Body of pancreas (tissue), 4 donors: ENCODE data around the gene CAMSAP1. TPM values are rescaled to one million over a fixed set of nuclear protein-coding genes. Genes with fewer than 3 reads are reported as not detected.

Experiments used
- ATAC-seq: fragments of 150-250 bp; one replicate; pipeline ENCODE4 v1.9.1; 2016
- DNase-seq, 4 donors: peaks; one replicate each; pipeline ENCODE4 v3.0.0-alpha.2; 2019
- H3K27ac ChIP-seq, 4 donors: fragments of 200-600 bp; sonication (generic); 1 replicate in 3 of 4; 2 replicates in 1 of 4; pipeline versions ENCODE4 v1.5.1 to v1.6.1; 2016 to 2019; ENCODE audit warnings: mild to moderate bottlenecking in 1 of 4, mixed read lengths in 1 of 4, moderate library complexity in 1 of 4
- H3K27me3 ChIP-seq, 2 donors: fragments of 200-600 bp; sonication (generic); one replicate each; pipeline ENCODE4 v1.6.0; 2016; ENCODE audit warnings: mild to moderate bottlenecking in 1 of 2
- H3K36me3 ChIP-seq, 2 donors: fragments of 200-600 bp; sonication (generic); replicated peaks in 1 of 2; 2 replicates each; pipeline ENCODE4 v1.5.1; 2016; ENCODE audit warnings: low read depth in 2 of 2; ENCODE audit not compliant: insufficient read depth in 1 of 2
- H3K4me1 ChIP-seq: fragments of 200-600 bp; sonication (generic); one replicate; pipeline ENCODE4 v1.6.0; 2016
- H3K4me3 ChIP-seq, 2 donors: fragments of 200-600 bp; sonication (generic); 1 replicate in 1 of 2; 2 replicates in 1 of 2; pipeline ENCODE4 v1.5.1; 2016 to 2019
- H3K9me3 ChIP-seq, 3 donors: fragments of 200-600 bp; sonication (generic); 1 replicate in 2 of 3; 2 replicates in 1 of 3; pipeline ENCODE4 v1.5.1; 2016
- POLR2A ChIP-seq, 3 donors: fragments of 450-650 bp; IDR thresholded peaks; one replicate each; pipeline ENCODE4 v1.6.1; 2016; ENCODE audit warnings: antibody characterized with exemption in 3 of 3, mild to moderate bottlenecking in 2 of 3
- WGBS, 2 donors: methylation state at CpG; one replicate each; pipeline ENCODE4 v1.1.5; 2017; 5-methylcytosine and 5-hydroxymethylcytosine counted together
- intact Hi-C: fragments of 100-400 bp; cut with DNase I; formaldehyde crosslinking; loops from one replicate; pipeline ENCODE4 v1.15.1; 2023
- total RNA-seq, 2 donors: library from RNA; depleted of rRNA; stranded (reverse); fragments of >200 nt; gene quantifications; one replicate each; pipeline ENCODE4 v1.1.0, GENCODE V29; 2016
- TF ChIP-seq, protein P1 (sequence below), 7 experiments: fragments of 450-650 bp in 4 of 7; fragments of 200-600 bp in 3 of 7; sonication (generic) in 3 of 7; IDR thresholded peaks; one replicate each; pipeline ENCODE4 v1.5.1; 2016 to 2019; ENCODE audit warnings: antibody characterized with exemption in 7 of 7

The CAMSAP1 gene
- total RNA-seq, 2 donors from 2014 or later = 14.8 to 30.3 TPM

DNA sequence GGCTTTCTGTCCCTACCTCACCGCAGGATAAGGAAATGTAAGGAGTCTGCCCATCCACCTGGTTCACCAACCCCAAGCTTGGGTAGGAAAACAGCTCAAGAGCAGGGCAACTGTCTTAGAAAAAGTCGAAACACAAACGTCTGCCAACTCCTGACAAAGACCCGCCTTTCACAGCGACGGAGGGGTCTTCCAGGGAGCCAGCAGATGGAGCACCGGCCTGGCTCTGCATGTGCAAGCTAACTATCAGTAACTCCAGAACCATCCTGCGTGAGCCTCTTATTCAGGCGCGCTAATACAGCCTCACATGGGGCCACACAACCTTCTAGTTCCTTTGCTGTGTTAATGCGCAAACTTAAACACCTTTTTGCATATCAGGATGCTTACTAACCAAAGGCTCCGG lies 26.9 kb downstream of the CAMSAP1 start:
- 86 to 89% methylated on average over 12 of the region's 12 CpGs for WGBS, 2 donors
- TF ChIP-seq POLR2A (IDR thresholded peaks at IDR 0.05) = no peak
- TF ChIP-seq, protein P1, sequence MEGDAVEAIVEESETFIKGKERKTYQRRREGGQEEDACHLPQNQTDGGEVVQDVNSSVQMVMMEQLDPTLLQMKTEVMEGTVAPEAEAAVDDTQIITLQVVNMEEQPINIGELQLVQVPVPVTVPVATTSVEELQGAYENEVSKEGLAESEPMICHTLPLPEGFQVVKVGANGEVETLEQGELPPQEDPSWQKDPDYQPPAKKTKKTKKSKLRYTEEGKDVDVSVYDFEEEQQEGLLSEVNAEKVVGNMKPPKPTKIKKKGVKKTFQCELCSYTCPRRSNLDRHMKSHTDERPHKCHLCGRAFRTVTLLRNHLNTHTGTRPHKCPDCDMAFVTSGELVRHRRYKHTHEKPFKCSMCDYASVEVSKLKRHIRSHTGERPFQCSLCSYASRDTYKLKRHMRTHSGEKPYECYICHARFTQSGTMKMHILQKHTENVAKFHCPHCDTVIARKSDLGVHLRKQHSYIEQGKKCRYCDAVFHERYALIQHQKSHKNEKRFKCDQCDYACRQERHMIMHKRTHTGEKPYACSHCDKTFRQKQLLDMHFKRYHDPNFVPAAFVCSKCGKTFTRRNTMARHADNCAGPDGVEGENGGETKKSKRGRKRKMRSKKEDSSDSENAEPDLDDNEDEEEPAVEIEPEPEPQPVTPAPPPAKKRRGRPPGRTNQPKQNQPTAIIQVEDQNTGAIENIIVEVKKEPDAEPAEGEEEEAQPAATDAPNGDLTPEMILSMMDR (IDR thresholded peaks at IDR 0.05) = no peak
- ATAC-seq = no peak
- Histone ChIP-seq H3K9me3 (no peaks in the 10 kb centered on the region), H3K27me3 (no peaks in the 10 kb centered on the region), H3K4me1 (peaks cover 9% of the 10 kb centered on the region), H3K36me3 (no peaks in the 10 kb centered on the region), H3K4me3 (no peak overlapping the region), H3K27ac (no peak overlapping the region)
- no peak for DNase-seq
- intact Hi-C loops = no loop called here

GRCh38 chr9:135879619-135880018 lies 27.7 kb downstream of the CAMSAP1 start:
- Histone ChIP-seq H3K27ac (no peak overlapping the region), H3K4me3 (no peak overlapping the region), H3K27me3 (no peaks in the 10 kb centered on the region), H3K9me3 (no peaks in the 10 kb centered on the region), H3K36me3 (no peaks in the 10 kb centered on the region), H3K4me1 (peaks cover 1% of the 10 kb centered on the region)
- ATAC-seq = no peak
- intact Hi-C loops = no loop called here
- 75 to 79% methylated on average over 8 of the region's 8 CpGs for WGBS, 2 donors
- TF ChIP-seq, protein P1 (IDR thresholded peaks at IDR 0.05) = no peak
- no peak for TF ChIP-seq POLR2A (IDR thresholded peaks at IDR 0.05)
- DNase-seq = no peak

- Histone ChIP-seq H3K27ac (no peak overlapping the region), H3K4me1 (no peaks in the 10 kb centered on the region), H3K4me3 (no peak overlapping the region), H3K27me3 (no peaks in the 10 kb centered on the region), H3K9me3 (no peaks in the 10 kb centered on the region), H3K36me3 (no peaks in the 10 kb centered on the region)
- 80 to 83% methylated on average over 2 of the region's 2 CpGs for WGBS, 2 donors
- ATAC-seq (no peak), DNase-seq (no peak)
- no peak for TF ChIP-seq POLR2A (IDR thresholded peaks at IDR 0.05)
- TF ChIP-seq, protein P1 (IDR thresholded peaks at IDR 0.05) = no peak
- intact Hi-C loops = no loop called here
Measured at GRCh38 chr9:135879237-135879601, 28.1 kb downstream of the CAMSAP1 start.

- no peak for TF ChIP-seq POLR2A (IDR thresholded peaks at IDR 0.05)
- TF ChIP-seq, protein P1 (IDR thresholded peaks at IDR 0.05) = no peak
- Histone ChIP-seq H3K27me3 (no peaks in the 10 kb centered on the region), H3K27ac (no peak overlapping the region), H3K4me1 (no peaks in the 10 kb centered on the region), H3K36me3 (no peaks in the 10 kb centered on the region), H3K4me3 (no peak overlapping the region), H3K9me3 (no peaks in the 10 kb centered on the region)
- intact Hi-C loops = no loop called here
- ATAC-seq = no peak
- DNase-seq = no peak
- WGBS, 2 donors = 84 to 89% methylated on average over 18 of the region's 18 CpGs
Measured at GRCh38 chr9:135878528-135879236, 28.7 kb downstream of the CAMSAP1 start.
